Breast epithelium (tissue), 3 donors: ENCODE measurements around the gene FNDC10.
"Not testable (repeated sequence)": the region's sequence is repeated elsewhere in the genome, so short reads cannot be mapped to it uniquely, and the experiment has no call there.

Source experiments
- POLR2AphosphoS5 ChIP-seq, 3 donors: sonication (generic); formaldehyde crosslinking; IDR thresholded peaks; one replicate each; pipeline ENCODE4 v1.6.1; 2017; ENCODE audit warnings: antibody characterized with exemption in 3 of 3
- TF ChIP-seq, protein P1 (sequence below), 3 donors: fragments of 450-650 bp; IDR thresholded peaks; one replicate each; pipeline ENCODE4 v1.5.1; 2016 to 2017; ENCODE audit warnings: antibody characterized with exemption in 3 of 3, mild to moderate bottlenecking in 3 of 3, moderate library complexity in 3 of 3

DNA sequence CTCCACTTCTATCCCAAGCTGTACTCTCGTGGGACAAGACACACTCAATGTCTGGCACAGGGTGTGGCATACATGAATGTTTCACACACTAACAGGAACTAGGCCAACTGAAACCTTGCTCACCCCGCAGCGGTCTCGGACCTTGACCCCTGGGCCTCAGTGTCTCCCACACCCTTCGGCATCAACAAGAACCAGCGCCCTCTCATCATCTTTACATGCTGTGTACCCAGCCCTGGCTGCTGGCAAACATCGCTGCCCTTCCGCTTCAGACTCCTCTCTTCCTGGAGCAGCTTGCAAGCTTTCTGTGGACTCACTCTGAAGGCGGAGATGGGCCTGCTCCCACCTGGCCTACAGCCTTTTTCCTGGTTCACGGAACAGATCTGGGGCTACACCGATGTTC is 48.3 kb upstream of the FNDC10 start:
- TF ChIP-seq, protein P1, sequence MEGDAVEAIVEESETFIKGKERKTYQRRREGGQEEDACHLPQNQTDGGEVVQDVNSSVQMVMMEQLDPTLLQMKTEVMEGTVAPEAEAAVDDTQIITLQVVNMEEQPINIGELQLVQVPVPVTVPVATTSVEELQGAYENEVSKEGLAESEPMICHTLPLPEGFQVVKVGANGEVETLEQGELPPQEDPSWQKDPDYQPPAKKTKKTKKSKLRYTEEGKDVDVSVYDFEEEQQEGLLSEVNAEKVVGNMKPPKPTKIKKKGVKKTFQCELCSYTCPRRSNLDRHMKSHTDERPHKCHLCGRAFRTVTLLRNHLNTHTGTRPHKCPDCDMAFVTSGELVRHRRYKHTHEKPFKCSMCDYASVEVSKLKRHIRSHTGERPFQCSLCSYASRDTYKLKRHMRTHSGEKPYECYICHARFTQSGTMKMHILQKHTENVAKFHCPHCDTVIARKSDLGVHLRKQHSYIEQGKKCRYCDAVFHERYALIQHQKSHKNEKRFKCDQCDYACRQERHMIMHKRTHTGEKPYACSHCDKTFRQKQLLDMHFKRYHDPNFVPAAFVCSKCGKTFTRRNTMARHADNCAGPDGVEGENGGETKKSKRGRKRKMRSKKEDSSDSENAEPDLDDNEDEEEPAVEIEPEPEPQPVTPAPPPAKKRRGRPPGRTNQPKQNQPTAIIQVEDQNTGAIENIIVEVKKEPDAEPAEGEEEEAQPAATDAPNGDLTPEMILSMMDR (IDR thresholded peaks at IDR 0.05), result not testable (repeated sequence)
- not testable (repeated sequence) for TF ChIP-seq POLR2AphosphoS5 (IDR thresholded peaks at IDR 0.05)
